ENCODE data around the gene PARP15.

- TF ChIP-seq POLR2A (IDR thresholded peaks at IDR 0.05; ENCODE audit: extremely low read depth, insufficient read length): no peak
- TF ChIP-seq MAX (IDR thresholded peaks at IDR 0.05; ENCODE audit: low read depth, low read length): no peak
Measured at GRCh38 chr3:122681284-122681973, 104.0 kb downstream of the PARP15 start.
